ENCODE data around the gene DLX4.

DLX4 gene

GRCh38 chr17:49989518-49989880 is 20.5 kb downstream of the DLX4 start:
- no peak for DNase-seq

DNA sequence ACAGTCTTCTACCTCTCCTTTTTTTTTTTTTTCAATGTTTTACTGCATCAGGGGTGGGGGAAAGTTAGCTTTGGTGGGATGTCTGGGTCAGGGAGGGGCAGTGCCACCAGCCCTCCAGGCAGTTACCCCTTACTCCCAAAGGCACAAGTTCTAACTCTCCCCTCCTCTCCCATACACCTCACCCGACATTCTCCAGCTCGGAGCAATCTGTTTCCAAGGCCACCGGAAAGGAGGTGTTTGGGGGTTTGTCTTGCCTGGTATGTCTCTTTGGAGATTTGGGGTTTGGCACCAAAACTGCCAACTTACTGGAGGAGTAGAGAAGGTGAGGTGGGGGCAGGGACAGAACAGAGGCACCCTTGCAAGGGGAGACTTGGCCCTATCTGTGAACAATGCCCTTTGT is 21.3 kb downstream of the DLX4 start:
- no peak for DNase-seq

DNA sequence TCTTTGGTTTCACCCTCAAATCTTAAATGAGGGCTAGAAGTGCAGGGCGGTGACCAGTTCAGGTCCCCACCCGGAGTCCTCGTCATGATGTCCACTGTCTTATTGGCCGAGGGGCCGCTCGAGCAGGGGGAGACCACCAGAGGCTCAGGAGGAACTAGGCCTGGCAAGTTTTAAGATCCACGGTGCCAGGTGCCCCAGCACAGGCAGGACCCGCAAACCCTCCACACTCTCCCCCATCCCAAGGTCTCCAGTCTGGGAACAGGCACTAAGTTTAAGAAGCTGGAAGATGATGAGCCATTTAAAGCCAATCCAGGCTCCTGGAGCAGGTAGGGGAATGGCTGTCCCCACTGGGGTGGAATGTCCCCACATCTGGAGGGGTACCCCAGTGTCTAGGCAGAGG is 21.9 kb downstream of the DLX4 start:
- no peak for DNase-seq

GRCh38 chr17:49991409-49991808 is 22.4 kb downstream of the DLX4 start:
- no peak for DNase-seq

DNA sequence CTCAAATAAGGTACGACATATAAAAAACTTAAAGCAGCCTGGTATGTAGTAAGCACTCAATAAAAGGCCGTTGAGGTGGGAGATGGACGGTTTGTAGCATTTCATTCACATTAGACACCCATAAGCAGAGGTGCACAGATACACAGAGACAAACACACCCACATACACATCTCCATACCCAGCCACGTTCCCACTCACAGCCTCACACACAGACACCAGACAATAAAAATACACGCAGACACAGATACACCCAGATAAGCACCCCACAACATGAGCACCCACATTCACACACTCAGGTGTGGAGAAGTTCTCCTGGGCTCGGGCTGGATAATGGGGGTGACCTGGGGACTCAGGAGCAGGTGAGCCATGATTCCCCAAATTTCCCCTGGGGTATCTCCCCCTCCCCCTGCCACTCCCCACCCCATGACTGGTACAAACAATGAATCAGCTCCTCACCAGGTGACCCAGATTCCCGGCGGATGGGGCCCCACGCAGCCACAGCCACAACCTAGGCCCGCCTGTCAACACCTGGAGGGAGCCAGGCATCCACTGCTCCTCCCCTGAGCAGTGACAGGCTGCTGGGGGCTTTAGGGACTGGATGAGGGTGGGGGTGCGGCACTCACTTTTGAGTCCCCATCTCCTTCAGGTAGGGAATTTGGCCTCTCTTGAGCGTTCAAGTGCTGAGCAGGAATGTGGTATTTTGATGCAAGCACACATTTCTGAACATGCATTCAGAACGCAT is 23.4 kb downstream of the DLX4 start:
- no peak for DNase-seq

- no peak for DNase-seq
Measured at GRCh38 chr17:49992933-49993422, 24.0 kb downstream of the DLX4 start.

DNA sequence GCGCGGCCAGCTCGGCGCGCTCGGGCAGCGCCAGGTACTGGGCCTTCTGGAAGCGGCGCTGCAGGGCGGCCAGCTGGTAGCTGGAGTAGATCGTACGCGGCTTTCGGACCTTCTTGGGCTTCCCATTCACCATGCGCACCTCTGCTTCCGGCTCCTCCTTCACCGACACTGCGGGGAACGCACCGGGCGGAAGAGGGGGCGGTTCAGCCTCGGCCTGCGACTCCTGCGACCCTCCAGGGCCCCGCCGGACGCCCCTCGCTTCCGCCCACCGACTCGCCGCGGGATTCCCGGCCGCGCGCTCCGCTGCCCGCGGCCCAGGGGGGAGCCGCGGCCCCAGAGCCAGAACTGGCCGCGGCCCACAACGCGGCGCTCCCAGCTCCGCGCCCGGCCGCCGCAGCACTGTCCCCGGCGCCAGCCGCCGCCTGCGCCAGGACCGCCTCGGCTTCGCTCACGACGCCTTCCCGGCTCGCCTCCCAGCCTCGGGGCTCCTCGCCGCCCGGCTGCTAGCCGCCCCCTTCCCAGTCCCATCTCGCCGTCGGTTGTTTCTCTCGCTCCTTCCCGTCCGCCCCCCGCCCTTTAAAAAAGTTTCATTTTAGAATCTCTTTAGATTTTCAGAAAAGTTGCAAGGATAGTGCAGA is 24.6 kb downstream of the DLX4 start:
- DNase-seq, result peak in 1 of 2 donors; percentile 22

DNA sequence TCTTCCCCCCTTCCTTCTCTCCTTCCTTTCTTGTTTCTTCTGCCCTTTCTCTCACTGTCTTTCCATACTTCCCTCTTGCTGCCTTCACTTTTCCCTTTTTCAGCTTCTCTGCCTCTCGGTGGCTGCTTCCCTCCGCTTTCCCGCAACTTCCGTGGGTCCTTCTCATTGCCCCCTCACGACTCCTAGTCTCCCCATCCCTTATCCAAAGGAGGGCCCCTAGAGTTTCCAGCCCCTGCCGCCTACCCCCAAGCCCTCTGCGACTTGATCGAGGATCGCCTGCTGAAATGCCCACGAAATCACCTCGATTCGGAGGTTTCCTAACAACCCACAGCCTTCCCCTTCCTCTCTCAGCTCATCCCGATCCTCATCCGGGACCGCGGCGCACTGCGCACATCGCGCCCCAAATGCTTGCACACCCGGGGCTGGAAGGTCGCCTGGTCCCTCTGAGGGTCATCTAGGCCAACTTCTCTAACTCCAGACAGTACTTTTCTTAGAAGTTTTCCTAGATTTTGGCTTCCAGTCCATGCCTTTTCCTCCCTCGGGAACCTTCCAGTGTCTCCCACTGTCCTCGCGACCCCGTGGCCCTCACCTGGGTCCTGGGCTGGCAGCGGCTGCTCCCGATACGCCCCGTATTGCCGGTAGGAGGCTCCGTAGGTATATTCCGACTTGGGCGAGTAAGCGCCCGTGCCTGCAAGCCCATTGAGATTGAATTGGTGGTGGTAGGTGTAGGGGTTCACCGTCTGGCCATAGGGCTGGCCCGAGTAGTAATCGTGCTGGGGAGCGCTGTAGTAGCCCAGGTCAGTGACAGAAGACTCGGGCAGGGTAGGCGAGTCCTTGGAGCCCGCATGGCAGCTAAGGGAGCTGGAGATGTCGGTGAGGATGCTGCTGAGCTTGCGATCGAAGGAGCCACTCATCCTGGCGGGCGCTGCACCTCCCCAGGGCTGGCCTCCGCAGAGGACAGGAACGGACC is 25.4 kb downstream of the DLX4 start:
- DNase-seq, result no peak

GRCh38 chr17:49995055-49995738 is 26.2 kb downstream of the DLX4 start, which contains the start of gene DLX3:
Gene DLX3 (minus strand): TSS chr17:49995224. CDS start chr17:49994998, 226 bp downstream.
- DNase-seq, result peak; percentile 15 to 20

DNA sequence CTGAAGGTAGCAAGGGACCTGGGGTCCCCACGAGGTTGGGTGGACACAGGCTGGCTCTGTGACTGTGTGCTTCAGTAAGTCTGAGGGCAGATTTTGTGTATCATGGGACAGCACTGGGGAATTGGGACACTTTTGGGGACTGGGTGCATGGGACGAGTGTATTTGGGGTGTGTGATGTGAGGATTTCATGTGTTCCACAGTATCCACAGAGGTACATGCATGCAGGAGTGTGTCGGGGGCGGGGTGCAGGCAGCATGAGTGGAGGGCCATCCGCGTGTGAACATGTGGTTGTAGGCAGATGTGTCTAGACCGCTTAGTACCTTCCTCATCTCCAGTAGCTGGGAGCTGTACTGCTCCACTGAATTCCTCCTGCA is 27.1 kb downstream of the DLX4 start:
- DNase-seq, result no peak

DNA sequence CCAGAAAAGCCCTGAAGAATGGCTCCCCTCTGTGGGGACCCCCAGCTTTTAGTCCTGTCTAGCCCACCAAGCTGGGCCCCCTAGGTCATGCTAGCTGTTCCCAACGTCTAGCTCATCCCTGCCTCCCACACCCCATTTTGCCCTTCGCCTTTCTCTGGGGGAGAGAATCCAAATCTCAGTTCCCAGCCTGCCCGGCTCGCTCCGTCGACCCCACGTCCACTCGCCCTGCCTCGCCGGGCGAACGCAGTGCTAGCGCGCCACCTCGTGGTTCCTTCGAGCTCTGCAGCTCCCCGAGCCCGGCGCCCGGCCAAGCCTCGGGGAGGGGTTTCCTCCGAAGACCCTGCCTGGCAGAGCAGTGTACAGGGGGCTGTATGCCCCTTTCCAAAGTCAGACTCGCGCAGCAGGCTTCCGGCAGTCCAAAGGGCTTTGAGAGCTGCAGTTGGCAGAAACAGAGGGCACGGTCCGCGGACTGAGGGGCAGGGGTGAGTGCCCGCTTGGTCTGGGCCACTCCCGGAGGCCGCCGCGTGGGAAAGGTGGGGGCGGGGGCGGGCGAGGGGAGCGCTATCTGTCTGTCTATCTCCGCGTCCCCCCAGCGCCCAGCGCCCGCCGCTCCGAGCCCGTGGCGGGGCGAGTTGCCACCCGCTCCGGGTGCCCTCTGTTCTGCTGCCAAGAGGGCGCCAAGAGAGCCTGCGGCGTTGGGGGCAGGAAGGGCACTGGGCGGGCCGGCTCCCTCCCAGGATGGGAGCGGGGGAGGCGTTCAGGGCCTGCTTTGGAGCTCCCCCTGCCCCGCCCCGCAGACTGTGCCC is 27.7 kb downstream of the DLX4 start:
- DNase-seq, result peak; percentile 53 to 69

DNA sequence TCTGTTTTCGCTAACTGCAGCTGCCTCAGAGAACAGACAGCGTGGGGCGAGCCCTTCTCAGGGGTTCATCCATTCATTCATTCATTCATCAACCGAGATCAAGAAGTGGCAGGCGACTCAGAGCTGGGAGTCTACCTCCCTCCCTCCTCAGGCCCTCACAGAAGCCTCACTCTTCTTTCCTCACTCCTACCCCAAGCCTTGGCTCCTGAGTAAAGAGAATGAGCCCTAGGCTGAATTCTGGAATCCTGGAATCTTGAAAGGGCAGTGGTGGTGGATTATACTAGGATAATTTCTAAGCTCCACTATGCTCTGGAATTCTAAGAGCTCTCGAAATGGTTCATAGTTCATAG is 28.3 kb downstream of the DLX4 start:
- no peak for DNase-seq

- DNase-seq, result peak; percentile 81 to 86
Measured at GRCh38 chr17:49997773-49998703, 29.0 kb downstream of the DLX4 start.

GRCh38 chr17:49998836-49999511 is 30.0 kb downstream of the DLX4 start:
- no peak for DNase-seq

DNA sequence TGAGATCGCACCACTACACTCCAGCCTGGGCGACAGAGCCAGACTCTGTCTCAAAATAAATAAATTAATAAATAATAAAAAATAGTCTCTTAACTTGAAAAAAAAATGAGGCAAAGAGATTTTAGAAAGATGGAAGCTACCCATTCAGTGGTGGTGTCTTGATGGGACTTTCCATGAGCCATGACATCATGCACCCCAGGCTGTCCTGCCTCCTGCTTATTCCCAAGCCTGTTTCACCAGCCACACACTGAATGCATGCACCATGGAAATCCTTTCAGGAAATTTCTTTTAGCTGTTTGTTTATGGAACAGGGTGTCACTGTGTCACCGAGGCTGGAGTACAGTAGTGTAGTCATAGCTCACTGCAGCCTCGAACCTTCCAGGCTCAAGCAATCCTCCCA is 34.9 kb downstream of the DLX4 start:
- no peak for DNase-seq

DNA sequence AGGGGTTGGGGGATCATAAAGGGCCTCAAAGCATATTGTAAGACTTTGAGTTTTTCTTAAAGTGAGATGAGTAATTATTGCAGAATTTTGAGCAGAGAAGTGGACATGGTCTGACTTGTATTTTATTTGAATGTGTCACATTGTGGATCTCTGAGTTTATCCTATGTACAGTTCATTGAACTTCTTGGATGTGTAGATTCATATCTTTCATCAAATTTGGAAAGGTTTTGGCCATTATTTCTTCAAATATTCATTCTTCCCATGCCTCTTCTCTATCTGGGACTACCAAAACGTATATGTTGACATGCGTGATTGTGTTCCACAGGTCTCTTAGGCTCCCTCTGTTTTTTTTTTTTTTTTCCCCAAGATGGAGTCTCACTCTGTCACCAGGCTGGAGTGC is 40.3 kb downstream of the DLX4 start:
- no peak for DNase-seq

DNA sequence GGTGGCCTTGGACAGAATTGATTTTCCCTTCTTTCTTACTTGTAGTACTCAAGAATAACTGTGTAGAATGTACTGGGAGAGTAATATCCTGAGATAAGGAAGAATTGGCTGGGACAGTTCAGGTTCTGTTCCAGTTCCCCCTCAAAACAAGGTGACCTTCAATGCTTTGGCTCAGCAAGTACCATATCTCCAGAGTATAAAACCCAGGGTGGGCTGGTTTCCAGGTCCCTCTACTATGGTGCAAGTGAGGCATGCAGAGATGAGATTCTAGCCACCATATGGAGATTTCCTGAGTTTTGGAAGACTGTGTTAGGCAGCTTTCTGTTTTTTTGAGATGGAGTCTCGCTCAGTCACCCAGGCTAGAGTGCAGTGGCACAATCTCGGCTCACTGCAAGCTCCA is 44.1 kb downstream of the DLX4 start:
- DNase-seq, result no peak

- no peak for DNase-seq
Measured at GRCh38 chr17:50014471-50015088, 45.6 kb downstream of the DLX4 start.

DNA sequence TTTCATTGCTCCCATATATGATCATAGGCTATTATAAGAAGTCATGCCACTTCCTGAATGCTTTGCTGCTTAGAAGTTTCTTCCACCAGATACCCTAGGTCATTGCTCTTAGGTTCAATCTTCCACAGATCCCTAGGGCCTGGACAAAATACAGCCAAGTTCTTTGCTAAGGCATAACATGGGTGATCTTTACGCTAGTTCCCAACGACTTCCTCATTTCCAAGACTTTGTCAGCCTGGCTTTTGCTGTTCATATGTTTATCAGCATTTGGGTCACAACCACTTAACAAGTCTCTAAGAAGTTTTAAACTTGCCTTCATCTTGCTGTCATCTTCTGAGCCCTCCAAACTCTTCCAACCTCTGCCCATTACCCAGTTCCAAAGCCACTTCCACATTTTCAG is 46.2 kb downstream of the DLX4 start:
- DNase-seq, result no peak

- no peak for DNase-seq
Measured at GRCh38 chr17:50018909-50019308, 49.9 kb downstream of the DLX4 start.
